H1 (cell line): ENCODE data around the gene MBD3. TPM values are rescaled to one million over a fixed set of nuclear protein-coding genes. Genes with fewer than 3 reads are reported as not detected.

Experiments used
- CTCF ChIA-PET: fragments of 300-600 bp; sonication (Branson Sonifier 250); formaldehyde crosslinking; loops from one replicate; lab custom pipeline; 2021; ENCODE audit not compliant: partially characterized antibody; lab: Charles Lee
- POLR2A ChIA-PET: fragments of 300-600 bp; sonication (Branson Sonifier 250); formaldehyde crosslinking; loops from one replicate; lab custom pipeline; 2021; ENCODE audit warnings: inconsistent platforms; ENCODE audit not compliant: partially characterized antibody; lab: Charles Lee
- DNase-seq, 2 experiments: peaks; one replicate each; pipeline versions ENCODE4 v3.0.0 to v3.0.0-alpha.2; 2010 to 2022; ENCODE audit warnings: low spot score in 2 of 2, low read depth in 1 of 2, mixed read lengths in 1 of 2
- FAIRE-seq: peaks from 2 replicates; lab custom pipeline; 2011; peaks lifted over from hg19 to GRCh38; lab: Jason Lieb, UNC
- H2AFZ ChIP-seq: 2 replicates; pipeline ENCODE4 v1.8.1; 2012; ENCODE audit warnings: low read length, inconsistent platforms
- H2AK5ac ChIP-seq: 2 replicates; pipeline ENCODE4 v1.6.1; 2013; ENCODE audit warnings: low read depth, low read length
- H2BK120ac ChIP-seq: replicated peaks from 2 replicates; pipeline ENCODE3; 2013; ENCODE audit warnings: low read depth, low read length, inconsistent platforms
- H2BK12ac ChIP-seq: 2 replicates; pipeline ENCODE4 v1.6.1; 2013; ENCODE audit warnings: low read depth, low read length
- H2BK15ac ChIP-seq: 2 replicates; pipeline ENCODE4 v1.6.1; 2013; ENCODE audit warnings: low read length
- H2BK20ac ChIP-seq: 2 replicates; pipeline ENCODE4 v1.6.1; 2013; ENCODE audit warnings: low read length
- H2BK5ac ChIP-seq: 2 replicates; pipeline ENCODE4 v1.6.1; 2013; ENCODE audit warnings: low read depth, low read length
- H3K14ac ChIP-seq: 2 replicates; pipeline ENCODE4 v1.6.1; 2013; ENCODE audit warnings: inconsistent platforms; ENCODE audit not compliant: insufficient read length
- H3K18ac ChIP-seq: 2 replicates; pipeline ENCODE4 v1.6.1; 2013; ENCODE audit warnings: low read length; ENCODE audit errors: extremely low read depth
- H3K23ac ChIP-seq: 2 replicates; pipeline ENCODE4 v1.6.1; 2013; ENCODE audit warnings: inconsistent platforms; ENCODE audit not compliant: insufficient read length
- H3K23me2 ChIP-seq: 2 replicates; pipeline ENCODE4 v1.6.1; 2013; ENCODE audit warnings: low read depth, low read length
- H3K27ac ChIP-seq: 2 replicates; pipeline ENCODE4 v1.6.1; 2011; ENCODE audit warnings: low read depth, low read length, inconsistent platforms
- H3K27me3 ChIP-seq, 4 experiments: replicated peaks in 1 of 4; 1 replicate in 1 of 4; 2 replicates in 3 of 4; pipeline versions ENCODE4 v1.6.1 to v1.8.1; 2011 to 2013; ENCODE audit warnings: low read length in 3 of 4, mild to moderate bottlenecking in 3 of 4, inconsistent platforms in 2 of 4, mixed read lengths in 2 of 4, moderate library complexity in 1 of 4; ENCODE audit not compliant: control insufficient read depth in 3 of 4, insufficient read depth in 3 of 4; ENCODE audit errors: extremely low read depth in 1 of 4
- H3K36me3 ChIP-seq, 4 experiments: 2 replicates each; pipeline versions ENCODE4 v1.6.1 to v1.8.1; 2011 to 2013; ENCODE audit warnings: mild to moderate bottlenecking in 4 of 4, low read length in 3 of 4, moderate library complexity in 2 of 4, control low read depth in 1 of 4, inconsistent platforms in 1 of 4; ENCODE audit not compliant: insufficient read depth in 4 of 4, control insufficient read depth in 2 of 4
- H3K4ac ChIP-seq: replicated peaks from 2 replicates; pipeline ENCODE3; 2013; ENCODE audit warnings: low read length, low read depth, mixed read lengths, inconsistent platforms; ENCODE audit not compliant: insufficient read length
- H3K4me1 ChIP-seq, 4 experiments: replicated peaks in 1 of 4; 1 replicate in 1 of 4; 2 replicates in 3 of 4; pipeline versions ENCODE4 v1.6.1 to v1.8.1; 2011 to 2013; ENCODE audit warnings: low read length in 3 of 4, inconsistent platforms in 2 of 4, mixed read lengths in 1 of 4; ENCODE audit not compliant: insufficient read depth in 4 of 4, control insufficient read depth in 3 of 4
- H3K4me2 ChIP-seq, 2 experiments: 2 replicates each; pipeline versions ENCODE4 v1.6.1 to v1.8.1; 2011 to 2013; ENCODE audit warnings: low read depth in 2 of 2, low read length in 2 of 2, control low read depth in 1 of 2, inconsistent platforms in 1 of 2, mild to moderate bottlenecking in 1 of 2; ENCODE audit not compliant: insufficient read depth in 1 of 2
- H3K4me3 ChIP-seq, 4 experiments: fragments of 200-600, 300-600 bp in 1 of 4; sonication (generic), shearing (Covaris generic), sonication (Bioruptor Twin) in 1 of 4; 2 replicates each; pipeline versions ENCODE4 v1.5.1 to v1.8.1; 2011 to 2016; ENCODE audit warnings: low read length in 4 of 4, low read depth in 3 of 4, control low read depth in 2 of 4, inconsistent platforms in 2 of 4, mild to moderate bottlenecking in 2 of 4, mixed read lengths in 1 of 4, moderate library complexity in 1 of 4; ENCODE audit not compliant: insufficient read depth in 2 of 4; ENCODE audit errors: extremely low read depth in 1 of 4
- H3K56ac ChIP-seq: replicated peaks from 2 replicates; pipeline ENCODE3; 2013; ENCODE audit warnings: low read depth, mild to moderate bottlenecking, mixed read lengths, low read length, inconsistent platforms; ENCODE audit not compliant: insufficient read length
- H3K79me1 ChIP-seq: 2 replicates; pipeline ENCODE4 v1.6.1; 2013; ENCODE audit warnings: low read depth, low read length, control low read depth
- H3K79me2 ChIP-seq, 2 experiments: 2 replicates each; pipeline versions ENCODE4 v1.6.1 to v1.8.1; 2012 to 2013; ENCODE audit warnings: low read length in 2 of 2, mild to moderate bottlenecking in 2 of 2, inconsistent platforms in 1 of 2; ENCODE audit not compliant: insufficient read depth in 2 of 2, control insufficient read depth in 1 of 2
- H3K9ac ChIP-seq, 4 experiments: replicated peaks in 1 of 4; 1 replicate in 1 of 4; 2 replicates in 3 of 4; pipeline versions ENCODE4 v1.6.1 to v1.8.1; 2011 to 2013; ENCODE audit warnings: low read depth in 3 of 4, low read length in 3 of 4, control low read depth in 2 of 4, mild to moderate bottlenecking in 2 of 4, moderate library complexity in 2 of 4, inconsistent platforms in 1 of 4; ENCODE audit errors: extremely low read depth in 1 of 4
- H3K9me3 ChIP-seq, 2 experiments: 2 replicates each; pipeline versions ENCODE4 v1.6.1 to v1.8.1; 2012 to 2013; ENCODE audit warnings: mild to moderate bottlenecking in 2 of 2, moderate library complexity in 2 of 2, control low read depth in 1 of 2, inconsistent platforms in 1 of 2, low read depth in 1 of 2, low read length in 1 of 2, mixed read lengths in 1 of 2; ENCODE audit not compliant: insufficient read depth in 2 of 2
- H4K20me1 ChIP-seq, 2 experiments: replicated peaks in 1 of 2; 2 replicates each; pipeline versions ENCODE3 to v1.8.1; 2011 to 2013; ENCODE audit warnings: inconsistent platforms in 2 of 2, low read length in 2 of 2, mild to moderate bottlenecking in 1 of 2; ENCODE audit not compliant: insufficient read depth in 2 of 2, control insufficient read depth in 1 of 2
- H4K5ac ChIP-seq: 2 replicates; pipeline ENCODE4 v1.6.1; 2013; ENCODE audit warnings: low read length, low read depth, mixed read lengths, inconsistent platforms; ENCODE audit not compliant: insufficient read length
- H4K8ac ChIP-seq: 2 replicates; pipeline ENCODE4 v1.8.0; 2013; ENCODE audit warnings: mild to moderate bottlenecking, moderate library complexity, low read length, inconsistent platforms; ENCODE audit not compliant: insufficient read depth; ENCODE audit errors: extremely low read depth
- H4K91ac ChIP-seq: replicated peaks from 2 replicates; pipeline ENCODE3; 2013; ENCODE audit warnings: low read length, mixed read lengths, inconsistent platforms; ENCODE audit not compliant: insufficient read length
- ATF2 ChIP-seq: IDR thresholded peaks from 2 replicates; pipeline ENCODE4 v1.6.1; 2012; ENCODE audit warnings: low read length, inconsistent platforms
- WGBS, 2 experiments: shearing (Covaris generic) in 1 of 2; methylation state at CpG; one replicate each; pipeline versions ENCODE4 v1.1.6 to v1.1.7; 2013 to 2015; ENCODE audit warnings: low lambda C conversion rate in 2 of 2, mixed read lengths in 2 of 2, inconsistent platforms in 1 of 2, low coverage in 1 of 2, missing lambda C conversion rate in 1 of 2; ENCODE audit not compliant: insufficient replicate concordance in 2 of 2, insufficient coverage in 1 of 2, insufficient read length in 1 of 2; ENCODE audit errors: extremely low coverage in 1 of 2, missing lambda C conversion rate in 1 of 2; 5-methylcytosine and 5-hydroxymethylcytosine counted together
- polyA plus RNA-seq, 7 experiments: library from polyadenylated mRNA; depleted of rRNA in 3 of 7; stranded (reverse) in 5 of 7; unstranded in 2 of 7; fragments of >200 nt in 5 of 7; fragments of 200-250 nt in 2 of 7; gene quantifications; 1 replicate in 5 of 7; 2 replicates in 1 of 7; 4 replicates in 1 of 7; pipeline versions ENCODE4 v1.2.1 to v1.2.3, GENCODE V29; 2011 to 2013; ENCODE audit warnings: missing spikeins in 2 of 7, mixed read lengths in 2 of 7
- total RNA-seq: library from RNA; stranded (reverse); fragmentation: NEBNext Ultra II Directional; extraction: Animal tissue kit (Norgen Biotek cat#: 25700); gene quantifications from 2 replicates; pipeline ENCODE4 v1.2.1, GENCODE V29; 2021

Gene MBD3
- total and polyA plus RNA-seq, 2 of the 8 experiments (the other 6 are each of a cell fraction or from before 2014, with no cell fraction given), result 88.2 to 110 TPM

- Histone ChIP-seq H3K79me1 (peaks cover 15% of the 10 kb centered on the region), H3K18ac (no peak overlapping the region), H2AFZ (no peak overlapping the region), H3K56ac (no peak overlapping the region), H3K4me1 (no peaks in the 10 kb centered on the region; a peak in 1 of 7 replicates), H3K27ac (no peak overlapping the region), H3K4ac (no peak overlapping the region), H2BK120ac (no peak overlapping the region), H4K20me1 (peaks cover 18 to 38% of the 10 kb centered on the region in 2 experiments), H3K27me3 (no peaks in the 10 kb centered on the region), H3K23me2 (no peaks in the 10 kb centered on the region), H3K4me2 (no peak overlapping the region), H2AK5ac (no peak overlapping the region), H2BK20ac (no peak overlapping the region), H2BK15ac (no peak overlapping the region), H4K8ac (no peak overlapping the region; the same call in 1 of the 2 replicates), H3K9me3 (no peaks in the 10 kb centered on the region), H3K23ac (no peak overlapping the region), H4K91ac (no peak overlapping the region), H3K14ac (no peak overlapping the region), H3K4me3 (no peak overlapping the region), H4K5ac (no peak overlapping the region), H2BK5ac (no peak overlapping the region), H3K79me2 (peaks cover 0 to 26% of the 10 kb centered on the region in 2 experiments; a peak in 2 of 4 replicates), H3K36me3 (peaks cover 0 to 16% (median 1%) of the 10 kb centered on the region in 4 experiments; a peak in 4 of 8 replicates), H2BK12ac (no peak overlapping the region), H3K9ac (no peak overlapping the region; a peak in 1 of 7 replicates)
- ChIA-PET CTCF (no interaction called here), POLR2A (no interaction called here)
- DNase-seq (no peak), FAIRE-seq (no peak)
- WGBS, 2 experiments, result 98% methylated on average over 21 of the region's 66 CpGs; no CpG with 5 or more reads in 1 of the 2 experiments
- TF ChIP-seq ATF2, result no peak
Observed at GRCh38 chr19:1556390-1557070, 36.1 kb downstream of the MBD3 start.
